Dendritic cell treated with granulocyte-macrophage colony-stimulating factor and Interleukin-4, amounts not matched to agents 40 ng/mL and 50 ng/mL, for 4 days (primary cell): ENCODE data around the gene INSYN2B.

Experiments
- H3K27ac Mint-ChIP-seq: one replicate; pipeline ENCODE4 v1.8.0; 2022; ENCODE audit warnings: mild to moderate bottlenecking, mixed read lengths
- H3K27me3 Mint-ChIP-seq: one replicate; pipeline ENCODE4 v1.8.0; 2022; ENCODE audit warnings: mild to moderate bottlenecking, mixed read lengths
- H3K36me3 Mint-ChIP-seq: one replicate; pipeline ENCODE4 v1.8.0; 2022; ENCODE audit warnings: low read depth, mixed read lengths
- H3K4me1 Mint-ChIP-seq: one replicate; pipeline ENCODE4 v1.8.0; 2022; ENCODE audit warnings: low read depth, mixed read lengths
- H3K4me3 Mint-ChIP-seq: one replicate; pipeline ENCODE4 v1.8.0; 2022; ENCODE audit warnings: mild to moderate bottlenecking, moderate library complexity, mixed read lengths
- H3K9me3 Mint-ChIP-seq: one replicate; pipeline ENCODE4 v1.8.0; 2022; ENCODE audit warnings: mixed read lengths
- intact Hi-C: fragments of 100-400 bp; cut with micrococcal nuclease; formaldehyde crosslinking; loops from one replicate; pipeline ENCODE4 v1.15.0; 2022

Gene INSYN2B

DNA sequence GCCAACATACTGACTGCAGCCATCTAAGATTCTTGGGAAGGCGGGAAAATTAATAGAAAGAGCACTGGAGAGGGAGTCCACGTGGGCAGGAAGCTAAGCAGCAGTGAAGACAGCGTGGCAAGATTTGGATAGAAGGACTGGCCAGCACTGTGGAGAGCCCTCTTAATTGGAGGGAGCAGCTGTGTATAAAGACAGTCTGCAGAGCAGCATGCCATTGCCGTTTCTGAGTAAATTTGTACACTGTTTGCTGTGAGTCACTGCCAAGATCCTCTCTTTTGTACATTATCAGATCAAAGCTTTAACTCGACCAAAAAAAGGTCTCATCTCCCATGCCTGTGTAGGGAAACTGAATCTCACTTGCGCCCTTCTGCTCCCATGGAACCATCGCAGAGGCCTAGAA, 45.3 kb downstream of the INSYN2B start:
- Mint-ChIP-seq H3K4me3 (no peak overlapping the region), H3K27me3 (no peaks in the 10 kb centered on the region), H3K36me3 (peaks cover 79% of the 10 kb centered on the region), H3K4me1 (no peaks in the 10 kb centered on the region), H3K9me3 (no peaks in the 10 kb centered on the region), H3K27ac (no peak overlapping the region)
- intact Hi-C loops, result no loop called here

DNA sequence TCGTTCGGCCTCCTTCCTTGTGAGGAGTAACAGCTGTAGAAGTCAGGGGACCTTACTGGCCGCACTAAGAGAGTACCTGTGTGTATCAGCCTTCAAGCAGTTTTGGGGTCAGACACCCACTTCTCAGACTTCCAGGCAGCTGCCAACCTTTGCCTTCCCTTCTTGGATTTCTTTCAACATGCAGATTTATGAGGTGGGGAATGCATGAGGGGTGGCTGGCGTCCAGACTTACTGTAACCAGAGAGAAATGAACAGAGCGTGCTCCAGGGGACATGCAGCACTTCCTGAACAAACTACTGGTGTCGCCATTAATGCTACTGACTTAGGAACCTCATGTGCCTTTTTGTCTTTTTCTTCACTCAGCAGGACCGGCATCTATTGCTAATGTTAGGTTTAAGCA, 46.7 kb downstream of the INSYN2B start:
- Mint-ChIP-seq H3K36me3 (peaks cover 81% of the 10 kb centered on the region), H3K4me1 (no peaks in the 10 kb centered on the region), H3K4me3 (no peak overlapping the region), H3K27ac (no peak overlapping the region), H3K9me3 (no peaks in the 10 kb centered on the region), H3K27me3 (no peaks in the 10 kb centered on the region)
- intact Hi-C loops, result no loop called here

DNA sequence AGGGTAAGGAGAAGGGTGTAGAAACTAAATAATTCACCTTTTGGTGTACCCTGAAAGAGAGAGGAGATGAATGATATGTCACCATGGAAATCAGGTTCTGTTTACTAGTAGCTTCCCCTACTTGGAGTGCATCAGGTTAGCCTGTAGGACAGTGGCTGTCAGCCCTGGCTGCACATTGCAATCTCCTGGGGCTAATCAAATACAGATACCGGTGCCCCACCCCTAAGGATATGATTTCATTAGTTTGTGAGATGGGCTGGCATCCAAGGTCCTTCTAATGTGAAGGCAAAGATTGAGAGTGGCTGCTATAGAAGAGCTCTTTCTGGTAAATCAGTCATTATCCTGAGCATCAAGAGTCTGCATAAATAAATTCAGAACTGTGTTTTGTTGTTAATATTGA, 47.2 kb downstream of the INSYN2B start:
- intact Hi-C loops, result no loop called here
- no peak overlapping the region for H3K27ac Mint-ChIP-seq
- H3K4me1 Mint-ChIP-seq, result no peaks in the 10 kb centered on the region
- H3K36me3 Mint-ChIP-seq, result peaks cover 82% of the 10 kb centered on the region
- no peak overlapping the region for H3K4me3 Mint-ChIP-seq
- no peaks in the 10 kb centered on the region for H3K27me3 Mint-ChIP-seq
- H3K9me3 Mint-ChIP-seq, result no peaks in the 10 kb centered on the region

DNA sequence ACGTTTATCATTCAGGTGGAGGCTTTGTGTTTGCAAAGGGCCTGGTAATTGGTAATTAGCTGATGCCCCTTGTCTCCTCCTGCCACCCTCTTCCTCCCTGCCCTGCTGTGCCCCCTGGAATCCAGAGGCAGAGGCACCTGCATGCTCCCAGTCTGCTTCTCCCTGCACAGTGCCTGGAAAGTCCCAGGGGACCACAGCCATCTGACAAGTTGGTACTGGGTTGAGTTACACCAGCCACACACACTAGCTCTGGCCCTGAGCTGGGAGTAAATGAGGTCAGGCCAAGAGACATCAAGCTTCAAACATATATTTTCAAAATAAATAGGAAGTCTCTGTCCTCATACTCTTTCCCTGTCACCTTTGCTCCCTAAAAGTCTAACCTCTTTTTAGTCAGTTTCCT, 56.3 kb downstream of the INSYN2B start:
- H3K27me3 Mint-ChIP-seq, result no peaks in the 10 kb centered on the region
- no peak overlapping the region for H3K27ac Mint-ChIP-seq
- H3K4me1 Mint-ChIP-seq, result peaks cover 18% of the 10 kb centered on the region
- no peaks in the 10 kb centered on the region for H3K9me3 Mint-ChIP-seq
- intact Hi-C loops, result no loop called here
- no peak overlapping the region for H3K4me3 Mint-ChIP-seq
- peaks cover 67% of the 10 kb centered on the region for H3K36me3 Mint-ChIP-seq

DNA sequence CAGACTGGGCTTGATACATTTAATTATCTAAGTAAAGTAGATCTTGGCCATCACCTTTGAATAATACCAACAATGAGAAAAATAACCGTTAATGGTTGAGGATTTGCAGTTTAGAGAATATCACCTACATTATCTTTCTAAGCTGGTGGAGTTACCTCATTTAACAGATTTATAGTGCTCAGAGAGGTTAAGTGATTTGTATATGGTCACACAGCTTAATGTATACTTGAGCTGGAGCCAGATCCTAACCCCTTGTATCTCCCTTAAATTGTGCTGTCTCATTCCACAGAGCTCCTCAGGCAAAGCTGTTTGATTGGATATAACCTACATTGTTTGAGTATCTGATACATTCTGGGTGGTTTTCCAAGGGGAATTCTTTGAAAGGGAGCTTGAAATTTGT, 57.8 kb downstream of the INSYN2B start:
- no peak overlapping the region for H3K4me3 Mint-ChIP-seq
- no peaks in the 10 kb centered on the region for H3K27me3 Mint-ChIP-seq
- H3K36me3 Mint-ChIP-seq, result peaks cover 55% of the 10 kb centered on the region
- intact Hi-C loops, result no loop called here
- peaks cover 18% of the 10 kb centered on the region for H3K4me1 Mint-ChIP-seq
- H3K27ac Mint-ChIP-seq, result no peak overlapping the region
- H3K9me3 Mint-ChIP-seq, result no peaks in the 10 kb centered on the region

DNA sequence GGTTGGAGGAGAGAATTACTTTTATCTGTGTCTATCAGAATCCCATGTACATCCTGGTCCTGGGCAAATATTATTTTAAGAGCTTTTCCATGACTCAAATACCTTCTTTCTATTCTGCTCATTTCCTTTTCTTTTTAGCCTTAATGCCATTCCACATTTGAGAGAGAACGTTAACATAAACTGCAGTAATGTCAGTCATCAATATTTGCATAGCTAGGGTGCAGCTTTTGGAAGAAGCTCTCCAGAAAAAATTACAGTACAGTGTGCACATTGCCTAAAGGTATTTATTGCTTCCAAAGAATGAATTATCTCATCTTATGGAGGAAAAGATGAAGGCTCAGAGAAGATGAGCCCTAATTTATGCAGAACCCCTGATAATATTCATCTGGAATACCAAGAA, 58.3 kb downstream of the INSYN2B start:
- Mint-ChIP-seq H3K36me3 (peaks cover 55% of the 10 kb centered on the region), H3K4me3 (no peak overlapping the region), H3K4me1 (peaks cover 18% of the 10 kb centered on the region), H3K9me3 (no peaks in the 10 kb centered on the region), H3K27me3 (no peaks in the 10 kb centered on the region), H3K27ac (no peak overlapping the region)
- intact Hi-C loops, result no loop called here

DNA sequence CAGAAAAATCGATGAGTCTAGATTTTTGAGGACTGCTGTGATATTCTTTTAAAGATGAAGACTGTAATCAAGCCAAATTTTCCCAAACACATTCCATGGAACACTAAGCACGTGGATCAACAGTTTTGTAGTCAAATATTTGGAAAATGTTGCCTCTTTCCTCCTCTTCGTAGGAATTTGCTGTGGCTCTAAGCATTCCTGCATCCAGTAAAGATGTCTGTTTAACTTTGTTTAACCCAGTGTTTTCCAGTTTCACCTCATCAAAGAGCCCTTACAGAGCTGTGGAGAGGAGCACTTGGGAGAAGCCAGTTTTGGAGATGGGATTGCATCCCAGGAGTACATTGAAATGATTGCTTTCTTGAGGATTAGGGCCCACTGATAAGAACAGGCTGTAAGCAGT, 58.9 kb downstream of the INSYN2B start:
- peaks cover 18% of the 10 kb centered on the region for H3K4me1 Mint-ChIP-seq
- intact Hi-C loops, result no loop called here
- no peak overlapping the region for H3K4me3 Mint-ChIP-seq
- no peaks in the 10 kb centered on the region for H3K9me3 Mint-ChIP-seq
- peaks cover 51% of the 10 kb centered on the region for H3K36me3 Mint-ChIP-seq
- H3K27me3 Mint-ChIP-seq, result no peaks in the 10 kb centered on the region
- H3K27ac Mint-ChIP-seq, result no peak overlapping the region

DNA sequence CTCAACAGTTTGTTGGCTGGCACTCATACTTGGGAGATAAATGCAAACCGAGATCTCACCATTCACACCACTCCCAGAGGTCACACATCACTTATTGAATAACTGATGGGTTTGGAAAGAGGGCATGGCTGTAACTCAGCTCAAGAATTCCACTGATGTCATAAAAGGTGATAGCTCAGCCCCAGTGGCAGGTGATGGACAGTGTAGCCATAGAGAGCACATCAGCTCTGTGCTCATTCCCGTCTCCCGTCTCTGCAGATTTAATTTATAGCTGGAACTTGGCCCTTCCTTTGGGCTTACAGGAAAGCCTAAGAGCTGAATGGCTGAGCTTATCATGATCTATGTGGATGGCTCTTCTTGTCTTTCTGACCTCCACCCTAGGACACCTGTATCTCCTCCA, 59.8 kb downstream of the INSYN2B start:
- no peaks in the 10 kb centered on the region for H3K9me3 Mint-ChIP-seq
- H3K27ac Mint-ChIP-seq, result no peak overlapping the region
- no peaks in the 10 kb centered on the region for H3K27me3 Mint-ChIP-seq
- no peak overlapping the region for H3K4me3 Mint-ChIP-seq
- peaks cover 18% of the 10 kb centered on the region for H3K4me1 Mint-ChIP-seq
- H3K36me3 Mint-ChIP-seq, result peaks cover 47% of the 10 kb centered on the region
- intact Hi-C loops, result no loop called here

DNA sequence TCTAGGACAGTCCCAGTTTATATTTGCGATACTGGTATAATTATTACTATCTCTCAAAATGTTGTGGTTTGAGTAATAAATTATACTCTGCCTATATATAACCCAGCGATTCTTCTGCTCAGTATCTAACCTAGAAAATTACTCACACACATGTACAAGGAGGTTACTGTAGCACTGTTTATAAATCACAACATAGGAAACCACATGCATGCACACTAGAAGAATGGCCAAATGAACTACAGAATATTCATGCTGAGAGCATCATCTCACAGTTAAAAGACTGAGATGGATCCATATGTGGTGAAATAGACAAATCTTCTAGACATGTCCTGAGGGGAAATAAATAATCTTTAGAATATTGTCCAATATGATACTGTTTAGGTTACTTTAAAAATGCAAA, 62.1 kb downstream of the INSYN2B start:
- Mint-ChIP-seq H3K36me3 (peaks cover 40% of the 10 kb centered on the region), H3K27ac (no peak overlapping the region), H3K4me3 (no peak overlapping the region), H3K4me1 (no peaks in the 10 kb centered on the region), H3K27me3 (no peaks in the 10 kb centered on the region), H3K9me3 (no peaks in the 10 kb centered on the region)
- intact Hi-C loops, result no loop called here

DNA sequence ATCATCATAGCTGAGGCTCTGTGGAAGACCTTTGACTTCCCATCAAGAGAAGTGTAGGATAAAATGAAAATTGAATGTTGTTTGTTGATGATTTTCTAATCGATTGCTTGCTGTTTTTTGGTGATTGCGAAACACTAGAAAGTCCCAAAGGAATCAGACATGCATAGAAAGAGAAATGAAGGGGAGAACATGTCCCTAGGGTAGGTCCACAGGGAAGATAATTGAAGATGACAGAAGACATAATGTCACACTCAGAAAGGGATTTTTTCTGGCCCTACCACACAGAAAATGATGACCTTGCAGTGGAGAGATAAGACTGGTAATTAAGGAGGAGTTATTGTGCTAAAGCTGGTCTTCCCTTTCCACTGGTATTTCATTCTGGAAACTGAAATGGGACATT, 62.8 kb downstream of the INSYN2B start:
- Mint-ChIP-seq H3K36me3 (peaks cover 44% of the 10 kb centered on the region), H3K27ac (no peak overlapping the region), H3K4me1 (no peaks in the 10 kb centered on the region), H3K27me3 (no peaks in the 10 kb centered on the region), H3K9me3 (no peaks in the 10 kb centered on the region), H3K4me3 (no peak overlapping the region)
- intact Hi-C loops, result no loop called here

DNA sequence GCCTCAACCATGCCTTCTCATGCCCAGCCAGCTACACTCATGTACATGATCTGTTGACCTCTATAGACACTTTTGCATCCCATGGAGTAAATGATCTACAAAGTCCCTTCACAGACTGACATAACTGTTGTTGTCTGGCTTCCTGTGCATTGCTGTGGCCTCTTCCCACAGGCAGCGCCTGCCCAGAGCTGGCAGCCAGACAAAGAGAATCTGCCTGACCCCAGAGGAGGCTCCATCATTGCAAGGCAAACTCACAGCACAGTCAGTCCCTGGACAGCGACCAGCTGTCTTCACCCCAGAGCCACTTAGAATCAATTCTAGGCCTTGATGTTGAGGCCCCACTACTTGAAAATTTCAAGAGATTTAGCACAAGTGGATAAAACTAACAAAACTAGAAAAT, 65.5 kb downstream of the INSYN2B start:
- Mint-ChIP-seq H3K27ac (no peak overlapping the region), H3K27me3 (no peaks in the 10 kb centered on the region), H3K36me3 (peaks cover 54% of the 10 kb centered on the region), H3K4me3 (no peak overlapping the region), H3K9me3 (no peaks in the 10 kb centered on the region), H3K4me1 (no peaks in the 10 kb centered on the region)
- intact Hi-C loops, result no loop called here

DNA sequence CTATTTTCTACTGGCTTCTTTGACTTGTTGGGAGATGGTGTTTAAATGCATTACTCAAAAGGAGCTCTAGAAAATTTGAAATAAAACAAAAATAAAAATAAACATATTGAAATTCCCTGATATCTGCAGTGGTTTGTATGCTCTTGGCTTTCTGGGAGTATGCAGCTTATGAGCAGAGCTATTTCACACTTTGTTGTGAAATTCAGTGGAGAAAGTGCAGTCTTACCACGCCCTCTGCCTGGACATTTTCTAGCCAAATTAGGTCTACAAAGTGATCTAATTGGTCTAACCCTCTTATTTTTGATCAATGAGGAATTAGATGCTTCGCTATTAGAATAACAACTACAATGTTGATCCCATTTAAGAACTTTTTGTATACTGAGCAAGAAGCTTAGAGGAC, 66.8 kb downstream of the INSYN2B start:
- Mint-ChIP-seq H3K36me3 (peaks cover 50% of the 10 kb centered on the region), H3K9me3 (no peaks in the 10 kb centered on the region), H3K4me3 (no peak overlapping the region), H3K27me3 (no peaks in the 10 kb centered on the region), H3K4me1 (no peaks in the 10 kb centered on the region), H3K27ac (no peak overlapping the region)
- intact Hi-C loops, result no loop called here

DNA sequence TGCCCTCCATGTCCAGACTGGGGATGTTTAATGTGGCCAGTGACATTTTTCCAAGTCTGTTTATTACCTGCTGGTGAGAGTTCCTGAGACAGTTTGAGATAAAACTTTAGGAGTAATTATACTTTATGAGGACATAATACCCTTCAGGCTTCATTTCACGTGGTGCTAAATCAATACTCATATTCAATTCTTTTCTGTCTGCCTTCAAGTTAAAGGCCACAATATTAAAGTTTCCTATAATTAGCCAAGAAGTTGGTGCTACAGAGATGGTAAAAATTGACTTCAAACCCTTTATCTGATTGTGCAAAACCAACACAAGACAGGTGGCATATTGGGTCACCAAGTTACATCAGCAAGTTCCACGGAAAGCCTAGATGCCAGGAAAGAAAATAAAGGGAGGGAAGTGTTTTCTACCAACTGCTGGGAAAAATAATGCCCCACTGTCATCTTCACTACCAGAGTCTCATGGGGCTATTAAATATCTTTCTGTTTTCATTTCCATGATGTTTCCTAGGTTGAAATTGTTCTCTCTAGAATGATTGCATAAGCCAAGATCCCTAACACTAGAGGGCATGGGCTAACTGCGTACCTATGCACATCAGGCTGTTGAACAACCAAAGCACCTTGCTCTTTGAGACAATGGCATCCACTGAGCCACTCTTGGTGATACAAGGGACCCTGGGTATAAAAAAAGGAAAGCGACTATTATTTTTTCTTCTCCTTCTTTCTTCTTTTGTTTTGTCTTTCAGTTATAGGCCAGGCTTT, 68.7 kb downstream of the INSYN2B start:
- H3K27me3 Mint-ChIP-seq, result no peaks in the 10 kb centered on the region
- no peaks in the 10 kb centered on the region for H3K9me3 Mint-ChIP-seq
- no peak overlapping the region for H3K27ac Mint-ChIP-seq
- H3K4me1 Mint-ChIP-seq, result no peaks in the 10 kb centered on the region
- H3K36me3 Mint-ChIP-seq, result peaks cover 50% of the 10 kb centered on the region
- intact Hi-C loops, result no loop called here
- no peak overlapping the region for H3K4me3 Mint-ChIP-seq

DNA sequence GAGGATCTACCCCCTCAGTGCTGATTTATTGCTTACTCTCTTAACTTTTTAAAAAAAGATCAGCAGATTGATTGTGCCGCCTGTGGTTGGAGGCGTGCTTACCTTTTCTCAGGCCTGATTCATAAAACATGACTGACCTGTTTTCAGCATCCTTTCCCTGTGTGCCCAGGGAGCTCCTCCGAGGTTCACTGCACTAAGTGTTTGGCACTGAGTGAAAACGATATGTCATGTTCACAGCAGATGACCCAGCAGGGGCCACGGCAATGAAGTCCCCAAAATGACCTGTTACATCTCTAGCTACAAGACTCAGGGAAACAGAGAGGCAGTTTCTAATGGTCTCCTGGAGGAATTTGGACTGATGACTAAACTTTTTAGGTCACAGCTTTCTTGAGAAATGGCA, 69.9 kb downstream of the INSYN2B start:
- Mint-ChIP-seq H3K4me1 (no peaks in the 10 kb centered on the region), H3K36me3 (peaks cover 45% of the 10 kb centered on the region), H3K4me3 (no peak overlapping the region), H3K27me3 (no peaks in the 10 kb centered on the region), H3K9me3 (no peaks in the 10 kb centered on the region), H3K27ac (no peak overlapping the region)
- intact Hi-C loops, result no loop called here

DNA sequence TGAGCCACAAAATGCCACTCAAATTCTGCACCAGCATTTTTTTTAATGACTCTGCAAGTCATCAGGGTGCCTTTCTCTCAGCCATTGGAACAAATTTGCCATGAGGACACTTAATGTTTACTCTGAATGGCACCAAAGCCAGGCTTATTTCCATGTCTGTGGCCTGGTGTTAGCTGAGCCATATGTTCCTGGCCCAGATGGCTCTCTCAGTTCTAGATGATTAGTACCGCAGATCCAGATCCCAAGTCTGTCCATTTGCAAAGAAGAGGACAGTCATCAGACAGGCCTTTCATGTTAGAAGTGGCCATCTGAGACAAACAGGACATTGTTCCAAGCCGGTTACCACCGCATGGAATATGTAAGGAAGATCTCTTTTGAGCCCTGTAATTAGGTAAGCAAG, 70.3 kb downstream of the INSYN2B start:
- Mint-ChIP-seq H3K9me3 (no peaks in the 10 kb centered on the region), H3K4me3 (no peak overlapping the region), H3K27ac (no peak overlapping the region), H3K36me3 (peaks cover 48% of the 10 kb centered on the region), H3K27me3 (no peaks in the 10 kb centered on the region), H3K4me1 (no peaks in the 10 kb centered on the region)
- intact Hi-C loops, result no loop called here
